ENCODE data around the gene DNAJC30.

GRCh38 chr7:73718905-73719805 is 35.9 kb upstream of the DNAJC30 start, which contains the start of gene STX1A:
- no peak for TF ChIP-seq POLR2AphosphoS5 (IDR thresholded peaks at IDR 0.05; ENCODE audit: low read depth, low read length)
- no peak for TF ChIP-seq TAF1 (IDR thresholded peaks at IDR 0.05; ENCODE audit: borderline replicate concordance, low read depth, low read length)
